Neural progenitor cell (in vitro differentiated cells): Measurements from ENCODE around the gene RBM44.

Experiments used
- EZH2 ChIP-seq: fragments of 200-600 bp; sonication (generic); IDR thresholded peaks from 2 replicates; pipeline ENCODE4 v1.6.1; 2017; ENCODE audit warnings: antibody characterized with exemption, mild to moderate bottlenecking, moderate library complexity
- TF ChIP-seq, protein P1 (sequence below): fragments of 200-600 bp; sonication (generic); IDR thresholded peaks from 2 replicates; pipeline ENCODE4 v1.5.1; 2017; ENCODE audit warnings: antibody characterized with exemption, mild to moderate bottlenecking

DNA sequence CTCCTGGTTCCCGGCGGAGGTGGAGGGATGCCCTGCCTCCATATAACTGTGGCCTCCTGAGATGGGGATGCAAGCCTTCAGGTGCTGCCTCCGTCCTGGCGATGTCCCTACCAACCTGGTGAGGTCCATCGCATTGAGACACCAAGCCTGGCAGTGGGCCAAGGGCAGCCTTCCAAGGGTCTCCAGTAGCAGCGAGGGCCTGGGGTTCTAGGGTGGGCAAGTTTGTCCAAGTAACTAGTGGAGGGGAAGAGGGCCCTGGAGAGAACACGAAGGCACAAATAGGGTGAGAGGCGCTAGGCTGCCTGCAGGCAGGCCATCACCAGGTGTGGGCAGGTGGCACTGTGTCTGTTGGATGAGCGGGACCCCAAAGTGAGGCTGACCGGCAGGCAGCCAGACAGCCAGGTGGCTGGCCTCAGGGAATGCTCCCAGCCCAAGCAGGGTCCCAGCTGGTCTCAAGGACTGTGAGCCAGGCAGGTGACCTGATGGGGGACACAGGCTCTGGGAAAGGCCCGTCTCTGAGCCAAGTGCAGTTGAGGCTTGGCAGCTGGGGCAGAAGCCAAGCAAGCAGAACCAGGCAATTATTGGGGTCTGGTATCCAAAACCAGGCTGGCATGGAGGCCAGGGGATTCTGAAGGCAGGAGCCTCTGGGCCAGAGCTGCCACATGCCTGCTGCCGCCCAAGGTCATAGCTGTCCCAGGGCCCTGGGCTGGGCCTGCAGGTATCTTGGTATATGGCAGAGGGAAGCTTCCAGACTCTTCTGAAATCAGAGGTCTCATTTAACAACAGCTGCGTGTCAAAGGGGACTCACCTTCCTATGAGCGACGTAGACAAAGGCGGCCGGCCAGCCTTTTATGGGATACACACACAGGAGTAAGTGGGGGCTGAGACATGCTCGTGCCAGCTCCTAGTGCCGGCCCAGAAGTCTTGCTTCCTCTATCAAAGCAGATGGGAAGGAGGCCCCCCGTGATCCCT, 84.2 kb downstream of the RBM44 start:
- TF ChIP-seq, protein P1, sequence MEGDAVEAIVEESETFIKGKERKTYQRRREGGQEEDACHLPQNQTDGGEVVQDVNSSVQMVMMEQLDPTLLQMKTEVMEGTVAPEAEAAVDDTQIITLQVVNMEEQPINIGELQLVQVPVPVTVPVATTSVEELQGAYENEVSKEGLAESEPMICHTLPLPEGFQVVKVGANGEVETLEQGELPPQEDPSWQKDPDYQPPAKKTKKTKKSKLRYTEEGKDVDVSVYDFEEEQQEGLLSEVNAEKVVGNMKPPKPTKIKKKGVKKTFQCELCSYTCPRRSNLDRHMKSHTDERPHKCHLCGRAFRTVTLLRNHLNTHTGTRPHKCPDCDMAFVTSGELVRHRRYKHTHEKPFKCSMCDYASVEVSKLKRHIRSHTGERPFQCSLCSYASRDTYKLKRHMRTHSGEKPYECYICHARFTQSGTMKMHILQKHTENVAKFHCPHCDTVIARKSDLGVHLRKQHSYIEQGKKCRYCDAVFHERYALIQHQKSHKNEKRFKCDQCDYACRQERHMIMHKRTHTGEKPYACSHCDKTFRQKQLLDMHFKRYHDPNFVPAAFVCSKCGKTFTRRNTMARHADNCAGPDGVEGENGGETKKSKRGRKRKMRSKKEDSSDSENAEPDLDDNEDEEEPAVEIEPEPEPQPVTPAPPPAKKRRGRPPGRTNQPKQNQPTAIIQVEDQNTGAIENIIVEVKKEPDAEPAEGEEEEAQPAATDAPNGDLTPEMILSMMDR: no peak
- TF ChIP-seq EZH2: no peak
